Peyer's patch (tissue), 4 donors: ENCODE measurements around the gene TMEM168. TPM values are rescaled to one million over a fixed set of nuclear protein-coding genes. Genes with fewer than 3 reads are reported as not detected.

Experiments
- DNase-seq, 3 donors: peaks; one replicate each; pipeline ENCODE4 v3.0.0-alpha.2; 2017 to 2019
- H3K27ac ChIP-seq, 4 donors: fragments of 200-600 bp; sonication (generic); one replicate each; pipeline ENCODE4 v1.5.1; 2016 to 2019
- H3K27me3 ChIP-seq, 2 donors: fragments of 200-600 bp; sonication (generic); one replicate each; pipeline ENCODE4 v1.5.1; 2019
- H3K36me3 ChIP-seq, 3 donors: fragments of 200-600 bp; sonication (generic); one replicate each; pipeline ENCODE4 v1.5.1; 2016 to 2019
- H3K4me1 ChIP-seq, 4 donors: fragments of 200-600 bp; sonication (generic); one replicate each; pipeline ENCODE4 v1.5.1; 2016 to 2019
- H3K4me3 ChIP-seq, 4 donors: fragments of 200-600 bp; sonication (generic); 1 replicate in 3 of 4; 2 replicates in 1 of 4; pipeline ENCODE4 v1.5.1; 2016 to 2019; ENCODE audit warnings: mild to moderate bottlenecking in 1 of 4
- H3K9me3 ChIP-seq, 4 donors: fragments of 200-600 bp; sonication (generic); one replicate each; pipeline ENCODE4 v1.5.1; 2016 to 2019; ENCODE audit warnings: mild to moderate bottlenecking in 1 of 4
- CTCF ChIP-seq, 6 experiments: fragments of 450-650 bp in 4 of 6; fragments of 200-600 bp in 2 of 6; sonication (generic) in 1 of 6; IDR thresholded peaks; one replicate each; pipeline ENCODE4 v1.5.1; 2017 to 2019; ENCODE audit warnings: antibody characterized with exemption in 6 of 6, mild to moderate bottlenecking in 3 of 6, moderate library complexity in 1 of 6
- POLR2A ChIP-seq, 2 donors: fragments of 450-650 bp; IDR thresholded peaks; one replicate each; pipeline ENCODE4 v1.5.1; 2017; ENCODE audit warnings: antibody characterized with exemption in 2 of 2, mild to moderate bottlenecking in 2 of 2, moderate library complexity in 2 of 2
- total RNA-seq, 4 donors: library from RNA; depleted of rRNA; stranded (reverse); fragments of >200 nt; gene quantifications; one replicate each; pipeline ENCODE4 v1.1.0, GENCODE V29; 2016

TMEM168 gene
- total RNA-seq, 4 donors from 2014 or later: 12.4 to 35.3 (median 30.1) TPM

GRCh38 chr7:112765105-112765504 lies 25.1 kb downstream of the TMEM168 start:
- H3K4me3 ChIP-seq: no peak overlapping the region
- H3K27ac ChIP-seq: no peak overlapping the region
- no peaks in the 10 kb centered on the region for H3K36me3 ChIP-seq
- no peaks in the 10 kb centered on the region for H3K27me3 ChIP-seq
- no peaks in the 10 kb centered on the region for H3K4me1 ChIP-seq
- TF ChIP-seq CTCF (IDR thresholded peaks at IDR 0.05) (no peak), POLR2A (IDR thresholded peaks at IDR 0.05) (no peak)
- DNase-seq: no peak
- H3K9me3 ChIP-seq: no peaks in the 10 kb centered on the region

GRCh38 chr7:112763996-112764395 lies 26.2 kb downstream of the TMEM168 start:
- H3K4me1 ChIP-seq: no peaks in the 10 kb centered on the region
- no peak for DNase-seq
- H3K36me3 ChIP-seq: no peaks in the 10 kb centered on the region
- H3K27ac ChIP-seq: no peak overlapping the region
- H3K27me3 ChIP-seq: no peaks in the 10 kb centered on the region
- no peaks in the 10 kb centered on the region for H3K9me3 ChIP-seq
- no peak overlapping the region for H3K4me3 ChIP-seq
- TF ChIP-seq POLR2A (IDR thresholded peaks at IDR 0.05): no peak
- TF ChIP-seq CTCF (IDR thresholded peaks at IDR 0.05): no peak

GRCh38 chr7:112763298-112763697 lies 26.9 kb downstream of the TMEM168 start:
- DNase-seq: no peak
- Histone ChIP-seq H3K4me1 (no peaks in the 10 kb centered on the region), H3K27me3 (no peaks in the 10 kb centered on the region), H3K27ac (no peak overlapping the region), H3K9me3 (no peaks in the 10 kb centered on the region), H3K4me3 (no peak overlapping the region), H3K36me3 (no peaks in the 10 kb centered on the region)
- no peak for TF ChIP-seq CTCF (IDR thresholded peaks at IDR 0.05)
- TF ChIP-seq POLR2A (IDR thresholded peaks at IDR 0.05): no peak

GRCh38 chr7:112759905-112760304 lies 30.3 kb downstream of the TMEM168 start:
- Histone ChIP-seq H3K27ac (no peak overlapping the region), H3K9me3 (no peaks in the 10 kb centered on the region), H3K27me3 (no peaks in the 10 kb centered on the region), H3K36me3 (no peaks in the 10 kb centered on the region), H3K4me3 (no peak overlapping the region), H3K4me1 (no peaks in the 10 kb centered on the region)
- no peak for DNase-seq
- TF ChIP-seq POLR2A (IDR thresholded peaks at IDR 0.05): no peak
- TF ChIP-seq CTCF (IDR thresholded peaks at IDR 0.05): no peak

- no peak for DNase-seq
Observed at GRCh38 chr7:112757337-112757736, 32.9 kb downstream of the TMEM168 start.

More at GRCh38 chr7:112757337-112757736, 32.9 kb downstream of the TMEM168 start:
- no peaks in the 10 kb centered on the region for H3K4me1 ChIP-seq
- no peaks in the 10 kb centered on the region for H3K36me3 ChIP-seq
- H3K27ac ChIP-seq: no peak overlapping the region
- no peaks in the 10 kb centered on the region for H3K9me3 ChIP-seq
- no peak overlapping the region for H3K4me3 ChIP-seq
- no peaks in the 10 kb centered on the region for H3K27me3 ChIP-seq
- TF ChIP-seq POLR2A (IDR thresholded peaks at IDR 0.05): no peak
- no peak for TF ChIP-seq CTCF (IDR thresholded peaks at IDR 0.05)
